ENCODE measurements around the gene PSME4.

PSME4 gene

DNA sequence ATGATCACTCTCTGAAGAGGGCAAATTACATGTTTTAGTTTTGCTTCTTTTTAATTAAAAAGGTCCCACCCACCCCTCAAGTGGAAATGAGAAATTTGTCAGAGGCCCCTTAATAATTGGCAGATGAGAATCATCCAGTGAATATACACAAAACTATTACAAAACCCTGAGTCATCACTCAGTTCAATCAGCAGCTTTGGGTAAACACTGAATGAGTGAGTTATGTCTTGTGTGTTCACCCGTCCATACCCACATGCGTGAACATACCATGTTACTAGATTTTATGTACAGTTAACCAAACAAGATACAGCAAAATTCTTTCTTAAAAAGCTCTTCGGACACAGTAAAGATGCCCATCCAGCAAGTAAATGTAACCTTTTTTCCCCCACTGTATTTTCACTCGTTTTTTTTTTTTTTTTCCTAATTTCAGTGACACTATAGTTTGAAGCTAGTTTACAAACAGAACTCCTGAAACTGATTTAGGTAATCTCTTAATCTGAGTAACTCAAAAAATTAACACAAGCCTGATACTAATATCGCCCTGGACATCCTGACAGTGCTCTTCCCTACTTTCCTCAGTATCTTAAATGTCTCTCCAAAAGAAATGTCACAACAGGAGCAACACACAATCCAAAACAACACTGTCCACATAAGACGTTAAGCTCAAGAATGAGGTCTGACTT lies 1.4 kb downstream of the PSME4 start:
- peak in 1 of 2 experiments; percentile 14 for DNase-seq (ENCODE audit: low read depth in 1 of 2, low spot score in 1 of 2)
- no peaks in the 10 kb centered on the region for H3K27me3 ChIP-seq (ENCODE audit: insufficient read depth, poor library complexity, severe bottlenecking)
- H3K27ac ChIP-seq (replicated peaks), result peak overlapping the region; percentile 87
- H3K4me3 ChIP-seq (replicated peaks; ENCODE audit: insufficient read depth, low read length), result peak overlapping the region; percentile 73
- TF ChIP-seq, protein P1, sequence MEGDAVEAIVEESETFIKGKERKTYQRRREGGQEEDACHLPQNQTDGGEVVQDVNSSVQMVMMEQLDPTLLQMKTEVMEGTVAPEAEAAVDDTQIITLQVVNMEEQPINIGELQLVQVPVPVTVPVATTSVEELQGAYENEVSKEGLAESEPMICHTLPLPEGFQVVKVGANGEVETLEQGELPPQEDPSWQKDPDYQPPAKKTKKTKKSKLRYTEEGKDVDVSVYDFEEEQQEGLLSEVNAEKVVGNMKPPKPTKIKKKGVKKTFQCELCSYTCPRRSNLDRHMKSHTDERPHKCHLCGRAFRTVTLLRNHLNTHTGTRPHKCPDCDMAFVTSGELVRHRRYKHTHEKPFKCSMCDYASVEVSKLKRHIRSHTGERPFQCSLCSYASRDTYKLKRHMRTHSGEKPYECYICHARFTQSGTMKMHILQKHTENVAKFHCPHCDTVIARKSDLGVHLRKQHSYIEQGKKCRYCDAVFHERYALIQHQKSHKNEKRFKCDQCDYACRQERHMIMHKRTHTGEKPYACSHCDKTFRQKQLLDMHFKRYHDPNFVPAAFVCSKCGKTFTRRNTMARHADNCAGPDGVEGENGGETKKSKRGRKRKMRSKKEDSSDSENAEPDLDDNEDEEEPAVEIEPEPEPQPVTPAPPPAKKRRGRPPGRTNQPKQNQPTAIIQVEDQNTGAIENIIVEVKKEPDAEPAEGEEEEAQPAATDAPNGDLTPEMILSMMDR (IDR thresholded peaks at IDR 0.05; ENCODE audit: insufficient read depth, low read length), result no peak
- TF ChIP-seq GABPA (IDR thresholded peaks at IDR 0.05; ENCODE audit: low read depth), result no peak
- TF ChIP-seq, protein P2, sequence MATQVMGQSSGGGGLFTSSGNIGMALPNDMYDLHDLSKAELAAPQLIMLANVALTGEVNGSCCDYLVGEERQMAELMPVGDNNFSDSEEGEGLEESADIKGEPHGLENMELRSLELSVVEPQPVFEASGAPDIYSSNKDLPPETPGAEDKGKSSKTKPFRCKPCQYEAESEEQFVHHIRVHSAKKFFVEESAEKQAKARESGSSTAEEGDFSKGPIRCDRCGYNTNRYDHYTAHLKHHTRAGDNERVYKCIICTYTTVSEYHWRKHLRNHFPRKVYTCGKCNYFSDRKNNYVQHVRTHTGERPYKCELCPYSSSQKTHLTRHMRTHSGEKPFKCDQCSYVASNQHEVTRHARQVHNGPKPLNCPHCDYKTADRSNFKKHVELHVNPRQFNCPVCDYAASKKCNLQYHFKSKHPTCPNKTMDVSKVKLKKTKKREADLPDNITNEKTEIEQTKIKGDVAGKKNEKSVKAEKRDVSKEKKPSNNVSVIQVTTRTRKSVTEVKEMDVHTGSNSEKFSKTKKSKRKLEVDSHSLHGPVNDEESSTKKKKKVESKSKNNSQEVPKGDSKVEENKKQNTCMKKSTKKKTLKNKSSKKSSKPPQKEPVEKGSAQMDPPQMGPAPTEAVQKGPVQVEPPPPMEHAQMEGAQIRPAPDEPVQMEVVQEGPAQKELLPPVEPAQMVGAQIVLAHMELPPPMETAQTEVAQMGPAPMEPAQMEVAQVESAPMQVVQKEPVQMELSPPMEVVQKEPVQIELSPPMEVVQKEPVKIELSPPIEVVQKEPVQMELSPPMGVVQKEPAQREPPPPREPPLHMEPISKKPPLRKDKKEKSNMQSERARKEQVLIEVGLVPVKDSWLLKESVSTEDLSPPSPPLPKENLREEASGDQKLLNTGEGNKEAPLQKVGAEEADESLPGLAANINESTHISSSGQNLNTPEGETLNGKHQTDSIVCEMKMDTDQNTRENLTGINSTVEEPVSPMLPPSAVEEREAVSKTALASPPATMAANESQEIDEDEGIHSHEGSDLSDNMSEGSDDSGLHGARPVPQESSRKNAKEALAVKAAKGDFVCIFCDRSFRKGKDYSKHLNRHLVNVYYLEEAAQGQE (IDR thresholded peaks at IDR 0.05; ENCODE audit: insufficient replicate concordance, low read depth), result no peak

DNA sequence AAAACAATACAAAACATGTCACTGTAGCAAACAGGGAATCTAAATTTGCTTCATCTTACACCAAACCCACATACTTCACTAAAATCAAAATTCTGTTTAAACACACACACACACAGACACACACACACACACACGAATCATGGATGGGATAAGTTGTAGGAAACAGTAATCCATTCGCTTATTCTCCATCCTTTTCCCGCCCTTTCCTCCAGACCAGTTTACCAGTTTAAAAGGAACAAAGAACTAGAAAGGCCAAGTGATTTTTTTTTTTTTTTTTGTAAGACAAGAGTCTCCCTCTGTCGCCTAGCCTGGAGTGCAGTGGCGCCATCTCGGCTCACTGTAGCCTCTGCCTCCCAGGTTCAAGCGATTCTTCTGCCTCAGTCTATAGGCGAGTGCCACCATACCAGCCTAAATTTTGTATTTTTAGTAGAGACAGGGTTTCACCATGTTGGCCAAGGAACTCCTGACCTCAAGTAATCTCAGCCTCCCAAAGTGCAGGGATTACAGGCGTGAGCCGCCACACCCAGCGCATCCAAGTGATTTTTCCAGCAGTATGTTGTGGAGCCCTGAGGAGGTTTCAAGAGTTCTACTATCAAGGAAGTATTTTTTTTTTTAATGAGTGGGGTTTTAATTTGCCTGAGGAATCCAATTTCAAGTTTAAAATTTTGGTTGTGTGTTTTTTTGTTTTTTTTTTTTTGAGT lies 5.7 kb downstream of the PSME4 start:
- H3K27me3 ChIP-seq (ENCODE audit: insufficient read depth, poor library complexity, severe bottlenecking), result no peaks in the 10 kb centered on the region
- no peak overlapping the region for H3K27ac ChIP-seq (replicated peaks)
- DNase-seq (ENCODE audit: low read depth in 1 of 2, low spot score in 1 of 2), result no peak
- TF ChIP-seq, protein P1 (IDR thresholded peaks at IDR 0.05; ENCODE audit: insufficient read depth, low read length), result no peak
- TF ChIP-seq, protein P2 (IDR thresholded peaks at IDR 0.05; ENCODE audit: insufficient replicate concordance, low read depth), result no peak
- TF ChIP-seq POLR2AphosphoS5 (IDR thresholded peaks at IDR 0.05; ENCODE audit: low read depth) (no peak), GABPA (IDR thresholded peaks at IDR 0.05; ENCODE audit: low read depth) (no peak), SPI1 (IDR thresholded peaks at IDR 0.05; ENCODE audit: borderline replicate concordance, low read depth) (no peak)
- no peak overlapping the region for H3K4me3 ChIP-seq (replicated peaks; ENCODE audit: insufficient read depth, low read length)

DNA sequence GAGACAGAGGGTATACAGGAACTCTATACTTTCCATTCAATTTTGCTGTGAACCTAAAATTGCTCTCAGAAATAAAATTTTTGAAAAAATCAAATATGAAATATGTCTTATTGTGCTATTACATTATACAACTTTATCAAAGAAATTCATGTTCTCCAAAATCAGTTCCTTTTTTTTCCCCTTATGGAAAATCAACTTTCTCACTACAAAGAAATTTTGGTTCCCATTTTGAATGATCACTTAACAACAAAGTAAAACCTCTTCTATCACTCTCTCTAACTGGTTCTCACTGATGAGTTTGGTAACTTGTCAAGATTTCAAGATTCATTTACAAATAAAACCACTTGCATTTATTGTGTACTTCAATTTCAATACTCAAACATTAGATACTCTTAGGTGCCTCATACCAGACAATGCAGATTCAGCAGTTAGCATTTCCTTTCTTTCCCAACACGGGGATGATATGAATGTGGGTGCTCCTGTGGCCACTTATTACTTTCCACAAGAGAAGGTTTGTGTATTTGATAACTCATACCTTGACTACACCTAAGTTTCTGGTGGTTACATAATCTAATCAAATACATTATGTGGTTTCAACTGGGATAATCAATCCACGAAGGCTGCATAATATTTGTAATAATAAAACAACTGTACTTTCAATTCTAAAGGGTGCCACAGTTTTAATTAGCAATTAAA lies 6.4 kb downstream of the PSME4 start:
- Histone ChIP-seq H3K27ac (replicated peaks) (no peak overlapping the region), H3K4me3 (replicated peaks; ENCODE audit: insufficient read depth, low read length) (no peak overlapping the region), H3K27me3 (ENCODE audit: insufficient read depth, poor library complexity, severe bottlenecking) (no peaks in the 10 kb centered on the region)
- DNase-seq (ENCODE audit: low read depth in 1 of 2, low spot score in 1 of 2), result no peak
- no peak for TF ChIP-seq GABPA (IDR thresholded peaks at IDR 0.05; ENCODE audit: low read depth)
- TF ChIP-seq, protein P1 (IDR thresholded peaks at IDR 0.05; ENCODE audit: insufficient read depth, low read length), result no peak
- TF ChIP-seq POLR2AphosphoS5 (IDR thresholded peaks at IDR 0.05; ENCODE audit: low read depth), result no peak
- TF ChIP-seq, protein P2 (IDR thresholded peaks at IDR 0.05; ENCODE audit: insufficient replicate concordance, low read depth), result no peak
- peak; percentile 60; the same call in 1 of the 2 replicates for TF ChIP-seq SPI1 (IDR thresholded peaks at IDR 0.05; ENCODE audit: borderline replicate concordance, low read depth)
